PC-9 (cell line): ENCODE data around the gene MICAL3.

Experiments
- CTCF ChIP-seq: fragments of 200-600 bp; sonication (generic); conservative IDR thresholded peaks from 2 replicates; pipeline ENCODE4 v1.6.1; 2017; ENCODE audit warnings: mixed run types, antibody characterized with exemption, mild to moderate bottlenecking, moderate library complexity
- EZH2 ChIP-seq: fragments of 200-600 bp; sonication (generic); IDR thresholded peaks from 2 replicates; pipeline ENCODE4 v1.8.0; 2017; ENCODE audit warnings: antibody characterized with exemption, low read depth

GRCh38 chr22:17782158-17782557, 242.2 kb downstream of the MICAL3 start:
- TF ChIP-seq CTCF (no peak), EZH2 (no peak)
